Fibroblast of mammary gland (primary cell): ENCODE results near the gene IFITM1.
"Not testable (repeated sequence)": the region's sequence is repeated elsewhere in the genome, so short reads cannot be mapped to it uniquely, and the experiment has no call there.

Source experiments
- DNase-seq: peaks from one replicate; pipeline ENCODE4 v3.0.0-alpha.2; 2010; ENCODE audit warnings: low read depth
- H3K4me3 ChIP-seq: 2 replicates; pipeline ENCODE4 v1.5.1; 2011; ENCODE audit warnings: low read depth, mild to moderate bottlenecking, low read length, moderate library complexity; ENCODE audit not compliant: control insufficient read depth
- TF ChIP-seq, protein P1 (sequence below): conservative IDR thresholded peaks from 2 replicates; pipeline ENCODE4 v1.5.1; 2011; ENCODE audit warnings: low read depth, low read length, inconsistent platforms; ENCODE audit not compliant: control insufficient read depth, insufficient read depth

Gene IFITM1

DNA sequence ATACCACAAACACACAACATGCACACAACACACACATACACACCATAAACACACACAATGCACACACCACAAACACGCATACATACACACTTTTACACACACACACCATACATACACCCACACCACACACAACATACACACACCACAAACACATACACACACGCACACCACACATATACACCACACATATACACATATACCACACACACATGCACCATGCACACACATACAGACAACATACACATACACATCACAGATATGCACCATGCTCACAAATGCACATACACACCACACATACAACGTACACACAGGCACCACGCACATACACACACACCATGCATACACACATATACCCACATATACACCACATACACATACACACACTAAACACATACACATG is 43.7 kb downstream of the IFITM1 start:
- TF ChIP-seq, protein P1, sequence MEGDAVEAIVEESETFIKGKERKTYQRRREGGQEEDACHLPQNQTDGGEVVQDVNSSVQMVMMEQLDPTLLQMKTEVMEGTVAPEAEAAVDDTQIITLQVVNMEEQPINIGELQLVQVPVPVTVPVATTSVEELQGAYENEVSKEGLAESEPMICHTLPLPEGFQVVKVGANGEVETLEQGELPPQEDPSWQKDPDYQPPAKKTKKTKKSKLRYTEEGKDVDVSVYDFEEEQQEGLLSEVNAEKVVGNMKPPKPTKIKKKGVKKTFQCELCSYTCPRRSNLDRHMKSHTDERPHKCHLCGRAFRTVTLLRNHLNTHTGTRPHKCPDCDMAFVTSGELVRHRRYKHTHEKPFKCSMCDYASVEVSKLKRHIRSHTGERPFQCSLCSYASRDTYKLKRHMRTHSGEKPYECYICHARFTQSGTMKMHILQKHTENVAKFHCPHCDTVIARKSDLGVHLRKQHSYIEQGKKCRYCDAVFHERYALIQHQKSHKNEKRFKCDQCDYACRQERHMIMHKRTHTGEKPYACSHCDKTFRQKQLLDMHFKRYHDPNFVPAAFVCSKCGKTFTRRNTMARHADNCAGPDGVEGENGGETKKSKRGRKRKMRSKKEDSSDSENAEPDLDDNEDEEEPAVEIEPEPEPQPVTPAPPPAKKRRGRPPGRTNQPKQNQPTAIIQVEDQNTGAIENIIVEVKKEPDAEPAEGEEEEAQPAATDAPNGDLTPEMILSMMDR: no peak
- no peak overlapping the region for H3K4me3 ChIP-seq
- DNase-seq: no peak

DNA sequence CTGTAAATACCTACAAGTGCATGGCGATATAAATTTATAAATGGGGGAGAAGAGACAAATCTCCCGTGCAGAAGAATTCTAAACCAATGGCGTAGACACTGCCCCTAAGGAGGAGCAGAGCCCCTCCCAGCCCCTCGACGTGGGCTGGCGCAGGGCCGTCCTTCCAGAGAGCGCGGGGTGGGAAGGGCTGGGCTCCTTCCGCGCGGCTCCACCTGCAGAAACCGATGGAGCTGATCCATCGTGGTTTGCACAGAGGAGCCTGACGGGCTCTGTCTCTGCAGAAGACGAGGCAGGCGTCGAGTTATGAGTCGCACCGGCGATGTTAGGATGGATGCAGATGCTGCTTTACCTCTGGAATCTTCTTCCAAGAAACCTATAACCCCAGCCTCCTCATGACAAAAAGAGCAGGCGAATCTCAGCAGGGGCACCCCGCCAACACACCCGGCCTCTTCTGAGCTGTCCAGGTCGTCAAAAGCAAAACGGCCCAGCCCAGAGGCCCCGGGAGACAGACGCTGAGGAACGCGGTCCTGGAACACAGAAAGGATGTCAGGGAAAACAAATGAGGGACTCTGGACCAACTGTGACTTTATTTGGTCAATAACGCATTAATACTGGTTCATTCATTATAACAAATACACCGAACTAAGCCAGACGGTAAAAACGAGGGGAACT is 44.4 kb downstream of the IFITM1 start:
- TF ChIP-seq, protein P1: no peak
- no peak for DNase-seq
- no peak overlapping the region for H3K4me3 ChIP-seq

DNA sequence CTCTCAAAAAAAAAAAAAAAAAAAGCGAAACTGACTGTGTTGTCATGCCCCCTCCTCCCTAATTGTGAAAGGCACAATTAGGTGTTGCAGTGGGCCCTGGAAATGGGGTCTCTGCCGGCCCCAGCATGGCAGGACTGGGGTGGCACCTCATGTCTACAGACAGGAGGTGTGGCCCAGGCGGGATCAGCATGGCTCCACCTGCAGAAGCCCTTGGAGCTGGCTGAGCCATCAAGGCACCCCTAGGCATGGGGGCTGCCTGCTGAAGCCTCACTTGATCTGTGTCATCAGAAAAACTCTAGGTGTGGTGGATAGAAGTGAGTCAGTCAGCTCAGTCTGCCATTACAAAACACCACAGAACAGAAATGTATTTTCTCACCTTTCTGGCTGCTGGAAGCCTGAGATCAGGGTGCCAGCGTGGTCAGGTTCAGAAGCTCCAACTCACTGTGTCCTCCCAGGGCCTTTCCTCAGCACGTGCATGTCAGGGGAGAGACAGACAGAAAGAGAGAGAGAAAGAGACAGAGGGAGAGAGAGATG is 45.4 kb downstream of the IFITM1 start:
- no peak for DNase-seq

DNA sequence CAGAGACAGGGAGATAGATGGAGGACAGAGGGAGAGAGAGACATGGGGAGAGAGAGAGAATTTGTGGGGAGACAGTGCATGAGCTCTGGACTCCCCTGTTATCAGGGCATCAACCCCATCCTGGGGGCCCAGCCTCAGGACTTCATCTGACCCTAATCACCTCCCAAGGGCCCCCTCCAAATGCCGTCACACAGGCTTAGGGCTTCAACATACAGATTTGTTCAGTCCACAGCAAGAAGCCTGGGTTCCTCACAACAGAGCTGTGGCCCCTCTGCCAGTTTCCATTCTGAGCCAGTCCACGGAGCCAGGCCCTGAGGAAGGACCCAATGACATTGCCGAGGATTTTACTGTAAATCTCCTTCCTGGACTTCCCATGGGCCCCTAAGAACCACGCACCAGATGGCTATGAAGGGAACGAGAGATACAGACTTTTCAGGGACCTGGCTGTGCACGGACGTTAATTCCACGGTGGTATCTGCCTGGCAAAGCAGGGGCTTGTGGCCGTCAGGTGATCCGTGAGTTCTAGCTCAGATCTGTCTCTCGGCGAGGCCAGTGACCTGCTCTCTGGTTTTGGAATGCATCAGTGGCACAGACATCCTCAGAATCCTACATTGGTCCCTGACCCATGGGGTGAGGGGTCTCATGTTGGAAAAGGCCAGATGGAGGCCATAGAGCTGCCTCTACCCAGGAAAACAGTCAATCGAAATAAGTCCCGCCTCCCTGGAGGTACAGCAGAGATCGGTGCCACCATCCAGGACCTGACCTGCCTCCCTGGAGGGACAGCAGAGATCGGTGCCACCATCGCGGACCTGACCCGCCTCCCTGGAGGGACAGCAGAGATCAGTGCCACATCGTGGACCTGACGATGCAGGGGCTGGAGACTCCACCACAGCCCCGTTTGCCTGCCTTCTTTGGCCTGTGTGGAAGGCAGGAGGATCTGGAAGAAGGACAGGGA is 46.8 kb downstream of the IFITM1 start:
- H3K4me3 ChIP-seq: no peak overlapping the region
- TF ChIP-seq, protein P1: no peak
- no peak for DNase-seq

More for the DNA sequence above, 45.4 kb downstream of the IFITM1 start:
- H3K4me3 ChIP-seq: no peak overlapping the region
- TF ChIP-seq, protein P1: no peak

DNA sequence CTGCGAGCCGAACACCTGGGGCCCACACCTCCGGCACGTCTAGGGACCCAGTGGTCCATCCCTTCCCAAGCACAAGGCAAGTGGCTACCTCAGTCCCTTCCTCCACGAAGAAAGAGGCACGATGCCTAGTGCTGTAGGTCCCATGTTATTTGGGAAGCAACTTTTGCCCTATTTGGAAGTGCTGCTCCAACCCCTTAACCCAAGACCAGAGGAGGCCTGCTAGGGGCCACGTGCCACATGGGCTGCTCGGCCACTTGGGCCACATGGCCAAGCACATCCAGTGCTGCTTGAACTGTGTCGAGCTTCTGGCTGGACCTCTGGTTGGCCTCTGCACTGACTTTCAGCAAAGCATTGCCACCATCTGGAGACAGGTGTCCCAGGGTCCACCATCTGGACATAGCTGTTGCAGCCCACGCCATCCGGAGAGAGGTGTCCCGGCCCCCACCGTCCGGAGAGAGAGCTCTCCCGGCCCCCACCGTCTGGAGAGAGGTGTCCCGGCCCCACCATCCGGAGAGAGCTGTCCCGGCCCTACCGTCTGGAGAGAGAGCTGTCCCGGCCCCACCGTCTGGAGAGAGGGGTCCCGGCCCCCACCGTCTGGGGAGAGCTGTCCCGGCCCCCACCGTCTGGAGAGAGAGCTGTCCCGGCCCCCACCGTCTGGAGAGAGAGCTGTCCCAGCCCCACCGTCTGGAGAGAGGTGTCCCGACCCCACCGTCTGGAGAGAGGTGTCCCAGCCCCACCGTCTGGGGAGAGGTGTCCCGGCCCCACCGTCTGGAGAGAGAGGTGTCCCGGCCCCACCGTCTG is 49.0 kb downstream of the IFITM1 start:
- TF ChIP-seq, protein P1: no peak
- no peak overlapping the region for H3K4me3 ChIP-seq
- DNase-seq: no peak

DNA sequence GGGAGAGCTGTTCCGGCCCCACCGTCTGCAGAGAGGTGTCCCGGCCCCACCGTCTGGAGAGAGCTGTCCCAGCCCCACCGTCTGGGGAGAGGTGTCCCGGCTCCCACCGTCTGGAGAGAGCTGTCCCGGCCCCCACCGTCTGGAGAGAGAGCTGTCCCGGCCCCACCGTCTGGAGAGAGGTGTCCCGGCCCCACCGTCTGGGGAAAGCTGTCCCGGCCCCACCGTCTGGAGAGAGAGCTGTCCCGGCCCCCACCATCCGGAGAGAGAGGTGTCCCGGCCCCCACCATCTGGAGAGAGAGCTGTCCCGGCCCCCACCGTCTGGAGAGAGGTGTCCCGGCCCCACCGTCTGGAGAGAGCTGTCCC is 49.6 kb downstream of the IFITM1 start:
- not testable (repeated sequence) for H3K4me3 ChIP-seq, DNase-seq
